ENCODE data around the gene CDH4. TPM values are rescaled to one million over a fixed set of nuclear protein-coding genes. Genes with fewer than 3 reads are reported as not detected.

Gene CDH4
- polyA plus RNA-seq, 6 donors from 2014 or later: not detected

- H3K9me3 Mint-ChIP-seq: peaks cover 0 to 12% (median 3%) of the 10 kb centered on the region in 7 donors
- H3K27me3 Mint-ChIP-seq: peaks cover 0 to 4% (median 0%) of the 10 kb centered on the region in 3 donors
- DNase-seq (no peak), ATAC-seq (ENCODE audit: low read depth in 2 of 2) (no peak)
- H3K4me1 Mint-ChIP-seq: no peaks in the 10 kb centered on the region
- no peak overlapping the region for H3K27ac Mint-ChIP-seq
- H3K4me3 Mint-ChIP-seq: no peak overlapping the region
- H3K36me3 Mint-ChIP-seq: no peaks in the 10 kb centered on the region
Observed at GRCh38 chr20:61340157-61340556, 88.1 kb downstream of the CDH4 start.

GRCh38 chr20:61341605-61342004 is 89.5 kb downstream of the CDH4 start:
- ATAC-seq (ENCODE audit: low read depth in 2 of 2): no peak
- Mint-ChIP-seq H3K4me1 (no peaks in the 10 kb centered on the region), H3K4me3 (no peak overlapping the region), H3K27ac (no peak overlapping the region), H3K27me3 (peaks cover 0 to 4% (median 0%) of the 10 kb centered on the region in 3 donors), H3K36me3 (no peaks in the 10 kb centered on the region), H3K9me3 (peaks cover 0 to 12% (median 7%) of the 10 kb centered on the region in 7 donors)
- no peak for DNase-seq

GRCh38 chr20:61343934-61344333 is 91.9 kb downstream of the CDH4 start:
- Mint-ChIP-seq H3K27ac (no peak overlapping the region), H3K9me3 (peaks cover 0 to 23% (median 12%) of the 10 kb centered on the region in 7 donors), H3K36me3 (no peaks in the 10 kb centered on the region), H3K4me1 (no peaks in the 10 kb centered on the region), H3K4me3 (no peak overlapping the region), H3K27me3 (peaks cover 0 to 4% (median 0%) of the 10 kb centered on the region in 3 donors)
- DNase-seq (no peak), ATAC-seq (ENCODE audit: low read depth in 2 of 2) (no peak)

DNA sequence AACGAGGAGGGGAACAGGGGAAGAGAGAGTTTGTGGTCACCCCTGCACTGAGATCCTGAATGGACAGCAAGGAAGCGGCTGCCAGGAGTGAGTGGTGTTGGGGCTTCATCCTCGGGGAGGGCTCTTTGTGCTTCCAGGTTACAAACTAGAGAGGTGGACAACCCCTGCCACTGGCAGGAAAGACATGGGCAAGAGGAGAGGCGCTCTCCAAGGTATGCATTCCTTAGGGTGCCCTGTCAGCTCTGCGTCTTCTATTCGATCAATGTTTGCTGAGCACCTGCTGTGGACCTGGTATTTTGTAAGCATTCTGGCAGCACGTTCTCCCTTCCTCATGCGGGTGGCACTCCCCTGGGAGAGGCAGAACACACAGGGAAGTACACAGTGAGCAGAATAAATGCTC is 93.6 kb downstream of the CDH4 start:
- Mint-ChIP-seq H3K4me1 (no peaks in the 10 kb centered on the region), H3K4me3 (no peak overlapping the region), H3K27ac (peak overlapping the region in 1 of 6 donors; percentile 74), H3K36me3 (no peaks in the 10 kb centered on the region), H3K27me3 (no peaks in the 10 kb centered on the region), H3K9me3 (peaks cover 0 to 23% (median 11%) of the 10 kb centered on the region in 7 donors)
- ATAC-seq (ENCODE audit: low read depth in 2 of 2) (no peak), DNase-seq (no peak)

- H3K36me3 Mint-ChIP-seq: no peaks in the 10 kb centered on the region
Observed at GRCh38 chr20:61346996-61347395, 94.9 kb downstream of the CDH4 start.

DNA sequence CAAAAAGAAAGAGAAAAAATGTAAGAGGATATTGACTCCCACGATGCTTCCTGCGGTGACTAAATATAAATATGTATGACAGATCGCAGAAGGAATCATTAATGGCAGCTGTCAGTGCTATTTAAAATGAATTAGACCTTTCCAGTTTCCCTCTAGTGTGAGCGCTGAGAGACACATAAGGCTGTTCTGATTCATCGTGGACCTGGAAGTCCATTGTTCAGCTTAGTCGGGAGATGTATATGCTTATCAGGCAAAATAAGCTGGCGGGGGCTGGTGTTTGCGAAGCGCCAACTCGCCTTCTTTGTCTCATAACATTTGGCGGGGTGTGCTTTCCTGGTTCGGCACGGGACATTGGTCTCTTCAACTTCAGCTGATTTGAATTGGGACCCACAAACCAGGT is 95.4 kb downstream of the CDH4 start:
- H3K36me3 Mint-ChIP-seq: no peaks in the 10 kb centered on the region
- no peak for DNase-seq
- peaks cover 0 to 23% (median 7%) of the 10 kb centered on the region in 7 donors for H3K9me3 Mint-ChIP-seq
- no peak for ATAC-seq (ENCODE audit: low read depth in 2 of 2)
- H3K4me3 Mint-ChIP-seq: no peak overlapping the region
- H3K27me3 Mint-ChIP-seq: no peaks in the 10 kb centered on the region
- H3K4me1 Mint-ChIP-seq: no peaks in the 10 kb centered on the region
- no peak overlapping the region for H3K27ac Mint-ChIP-seq

More at GRCh38 chr20:61346996-61347395, 94.9 kb downstream of the CDH4 start:
- Mint-ChIP-seq H3K9me3 (peaks cover 0 to 23% (median 8%) of the 10 kb centered on the region in 7 donors), H3K27me3 (no peaks in the 10 kb centered on the region), H3K4me3 (no peak overlapping the region), H3K27ac (no peak overlapping the region), H3K4me1 (no peaks in the 10 kb centered on the region)
- DNase-seq (no peak), ATAC-seq (ENCODE audit: low read depth in 2 of 2) (no peak)

- peaks cover 0 to 23% (median 7%) of the 10 kb centered on the region in 7 donors for H3K9me3 Mint-ChIP-seq
- no peak overlapping the region for H3K27ac Mint-ChIP-seq
- DNase-seq (no peak), ATAC-seq (ENCODE audit: low read depth in 2 of 2) (no peak)
- no peaks in the 10 kb centered on the region for H3K4me1 Mint-ChIP-seq
- no peak overlapping the region for H3K4me3 Mint-ChIP-seq
- H3K36me3 Mint-ChIP-seq: no peaks in the 10 kb centered on the region
- peaks cover 0 to 8% (median 4%) of the 10 kb centered on the region in 3 donors for H3K27me3 Mint-ChIP-seq
Observed at GRCh38 chr20:61349447-61350165, 97.5 kb downstream of the CDH4 start.

- Mint-ChIP-seq H3K9me3 (peaks cover 0 to 15% (median 6%) of the 10 kb centered on the region in 7 donors), H3K4me3 (no peak overlapping the region), H3K27ac (no peak overlapping the region), H3K27me3 (peaks cover 0 to 8% (median 4%) of the 10 kb centered on the region in 3 donors), H3K4me1 (no peaks in the 10 kb centered on the region), H3K36me3 (no peaks in the 10 kb centered on the region)
- no peak for DNase-seq
- ATAC-seq (ENCODE audit: low read depth in 2 of 2): no peak
Observed at GRCh38 chr20:61350500-61351250, 98.6 kb downstream of the CDH4 start.

DNA sequence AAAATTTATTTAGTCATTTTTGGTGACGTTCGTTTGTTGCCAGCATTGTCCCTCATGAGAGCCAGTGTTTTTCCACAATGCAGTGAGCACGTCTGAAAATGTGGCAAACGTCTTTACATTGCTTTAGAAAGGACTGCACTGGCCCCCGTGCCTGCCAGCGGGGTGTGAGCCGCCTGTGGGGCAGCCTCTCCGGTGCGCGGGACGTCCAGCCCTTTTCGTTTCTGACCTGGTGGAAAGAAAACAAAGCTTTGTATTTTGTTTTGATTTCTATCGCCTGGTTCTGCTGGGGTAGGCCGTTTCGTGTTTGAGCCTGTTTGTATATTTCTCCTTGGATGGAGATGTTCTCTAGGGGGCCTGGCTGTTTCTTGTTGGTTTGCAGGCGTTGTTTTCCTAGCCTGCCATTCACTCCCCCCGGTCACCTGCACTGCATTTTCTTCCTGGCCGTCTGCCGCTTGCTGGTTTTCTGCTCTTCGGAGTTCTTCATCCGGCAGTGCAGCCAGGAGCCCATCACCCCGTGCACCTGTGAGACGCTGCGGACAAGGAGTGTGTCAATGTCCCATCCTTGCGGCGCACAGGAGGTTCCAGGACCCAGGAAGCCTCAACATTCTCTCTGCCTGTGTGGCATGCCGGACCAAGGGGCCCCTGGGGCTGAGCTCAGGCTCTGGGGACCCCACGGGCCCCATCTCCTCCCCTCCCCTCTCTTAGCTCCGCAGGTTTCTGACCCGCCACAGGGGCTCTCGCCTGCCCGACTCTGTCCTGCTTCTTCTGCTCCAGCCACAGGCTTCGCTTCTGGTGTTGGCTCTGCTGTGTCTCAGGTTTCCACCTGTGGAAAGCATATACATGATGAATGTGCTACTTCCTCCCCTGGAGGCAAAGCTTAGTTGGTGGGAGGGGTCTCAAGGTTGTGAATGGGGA is 100.5 kb downstream of the CDH4 start:
- ATAC-seq (ENCODE audit: low read depth in 2 of 2) (no peak), DNase-seq (no peak)
- H3K36me3 Mint-ChIP-seq: no peaks in the 10 kb centered on the region
- H3K9me3 Mint-ChIP-seq: peaks cover 0 to 12% (median 4%) of the 10 kb centered on the region in 7 donors
- no peaks in the 10 kb centered on the region for H3K4me1 Mint-ChIP-seq
- peaks cover 0 to 8% (median 4%) of the 10 kb centered on the region in 3 donors for H3K27me3 Mint-ChIP-seq
- H3K27ac Mint-ChIP-seq: no peak overlapping the region
- no peak overlapping the region for H3K4me3 Mint-ChIP-seq

DNA sequence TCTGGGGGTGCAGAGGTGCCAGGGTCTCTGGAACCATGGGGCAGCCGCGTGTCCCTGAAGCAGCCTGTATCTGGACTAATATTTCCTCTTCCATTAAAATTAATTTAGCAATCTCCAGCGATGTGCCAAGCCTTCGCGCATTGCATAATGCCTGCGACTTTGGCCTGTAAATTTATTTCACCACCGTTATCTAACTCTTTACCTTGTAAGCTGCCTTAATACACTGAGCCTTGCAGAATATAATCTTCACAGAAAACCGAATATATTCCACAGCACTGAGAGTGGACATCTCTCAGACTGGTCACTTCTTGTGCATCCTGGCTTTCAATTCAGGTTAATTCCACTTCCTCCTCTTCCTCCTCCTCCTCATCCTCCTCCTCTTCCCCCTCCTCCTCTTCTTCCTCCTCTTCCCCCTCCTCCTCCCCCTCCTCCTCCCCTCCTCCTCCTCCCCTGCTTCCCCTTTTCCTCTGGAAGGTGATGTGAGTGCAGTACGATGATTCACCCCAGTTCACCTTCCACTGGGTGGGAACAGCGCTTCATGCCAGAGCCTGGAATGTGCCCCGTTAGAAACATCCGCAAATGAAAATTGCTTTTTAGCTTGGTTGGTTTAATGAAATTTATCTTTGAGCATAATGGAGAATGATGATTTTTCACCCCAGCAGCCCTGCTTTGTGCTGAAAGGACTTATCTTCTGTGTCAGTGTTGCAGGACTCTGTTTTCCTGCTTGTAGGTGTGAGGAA is 101.4 kb downstream of the CDH4 start:
- ATAC-seq (ENCODE audit: low read depth in 2 of 2) (no peak), DNase-seq (no peak)
- H3K27ac Mint-ChIP-seq: no peak overlapping the region
- no peak overlapping the region for H3K4me3 Mint-ChIP-seq
- H3K36me3 Mint-ChIP-seq: no peaks in the 10 kb centered on the region
- H3K9me3 Mint-ChIP-seq: peaks cover 0 to 6% (median 3%) of the 10 kb centered on the region in 7 donors
- H3K27me3 Mint-ChIP-seq: peaks cover 0 to 8% (median 4%) of the 10 kb centered on the region in 3 donors
- no peaks in the 10 kb centered on the region for H3K4me1 Mint-ChIP-seq

GRCh38 chr20:61354001-61354390 is 101.9 kb downstream of the CDH4 start:
- DNase-seq (no peak), ATAC-seq (ENCODE audit: low read depth in 2 of 2) (no peak)
- H3K4me3 Mint-ChIP-seq: no peak overlapping the region
- no peaks in the 10 kb centered on the region for H3K4me1 Mint-ChIP-seq
- no peak overlapping the region for H3K27ac Mint-ChIP-seq
- peaks cover 0 to 6% (median 2%) of the 10 kb centered on the region in 7 donors for H3K9me3 Mint-ChIP-seq
- H3K27me3 Mint-ChIP-seq: peaks cover 0 to 8% (median 4%) of the 10 kb centered on the region in 3 donors
- no peaks in the 10 kb centered on the region for H3K36me3 Mint-ChIP-seq

GRCh38 chr20:61354501-61354900 is 102.4 kb downstream of the CDH4 start:
- no peak overlapping the region for H3K4me3 Mint-ChIP-seq
- no peaks in the 10 kb centered on the region for H3K4me1 Mint-ChIP-seq
- ATAC-seq (ENCODE audit: low read depth in 2 of 2): no peak

More at GRCh38 chr20:61354501-61354900, 102.4 kb downstream of the CDH4 start:
- no peak for DNase-seq
- Mint-ChIP-seq H3K27ac (no peak overlapping the region), H3K36me3 (no peaks in the 10 kb centered on the region), H3K9me3 (peaks cover 0 to 6% (median 2%) of the 10 kb centered on the region in 7 donors), H3K27me3 (peaks cover 0 to 8% (median 4%) of the 10 kb centered on the region in 3 donors)
